HG03103 (cell line): ENCODE measurements around the gene DGKB.

ENCODE experiments used
- ATAC-seq: cut with Tn5 transposase; IDR thresholded peaks from one replicate; pipeline ENCODE4 v1.9.1; 2021; ENCODE audit warnings: low read depth; ENCODE audit not compliant: unreplicated experiment

The DGKB gene

DNA sequence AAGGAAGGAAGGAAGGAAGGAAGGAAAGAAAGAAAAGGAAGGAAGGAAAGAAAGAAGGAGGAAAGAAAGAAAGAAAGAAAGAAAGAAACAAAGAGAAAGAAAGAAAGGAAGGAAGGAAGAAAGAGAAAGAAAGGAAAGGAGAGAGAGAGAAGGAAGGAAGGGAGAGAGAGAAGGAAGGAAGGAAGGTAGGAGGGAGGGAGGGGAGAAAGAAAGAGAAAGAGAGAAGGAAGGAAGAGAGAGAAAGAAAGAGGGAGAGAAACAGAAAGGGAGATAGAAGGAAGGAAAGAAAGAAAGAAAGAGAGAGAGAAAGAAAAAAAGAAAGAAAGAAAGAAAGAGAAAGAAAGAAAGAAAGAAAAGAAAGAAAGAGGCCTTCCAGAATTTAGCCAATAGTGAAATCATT, 204.9 kb downstream of the DGKB start:
- ATAC-seq: no peak

DNA sequence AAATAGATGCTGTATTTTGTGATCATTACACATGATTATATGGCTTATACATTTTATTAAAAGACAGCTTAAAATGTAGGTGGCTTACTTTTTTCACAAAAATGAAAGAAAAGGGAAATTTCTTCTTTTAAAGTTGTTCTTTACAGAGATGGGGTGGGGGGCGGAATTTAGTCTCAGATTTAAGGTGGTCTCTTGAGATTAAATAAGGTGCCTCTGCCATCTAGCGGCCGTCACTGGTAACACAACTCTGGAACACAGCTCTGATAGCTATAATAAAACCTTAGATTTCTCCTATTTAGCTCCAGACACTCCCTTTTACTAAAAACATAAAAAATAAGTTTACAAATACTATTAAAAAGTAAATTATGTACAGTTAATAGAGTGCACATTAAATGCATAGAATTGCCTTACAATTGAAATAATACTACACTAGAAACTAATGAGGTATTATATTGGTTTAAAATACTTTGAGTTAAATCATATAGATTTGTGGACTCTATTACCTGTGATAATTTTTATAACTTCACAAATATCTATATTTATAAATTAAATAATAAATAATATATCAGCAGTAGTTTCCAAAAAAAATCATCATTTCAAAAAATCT, 210.9 kb downstream of the DGKB start:
- ATAC-seq: no peak

DNA sequence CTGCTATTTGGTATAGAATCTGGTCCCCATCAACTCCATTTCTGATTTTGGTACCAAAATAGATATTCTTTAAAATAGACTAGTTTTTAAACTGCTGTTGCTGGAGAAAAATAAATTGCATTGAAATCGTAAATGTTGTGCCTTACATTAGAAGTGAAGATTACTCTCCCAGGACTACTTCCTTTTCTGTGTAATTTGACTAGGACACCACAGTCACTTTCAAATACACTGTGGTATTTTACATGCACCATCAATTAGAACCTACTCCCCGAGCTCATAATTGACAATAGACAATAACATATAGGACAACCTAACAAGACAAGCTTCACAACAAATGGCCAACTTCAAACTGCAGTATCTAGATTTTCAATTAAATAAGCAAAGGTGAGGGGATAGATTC, 211.5 kb downstream of the DGKB start:
- ATAC-seq: no peak

DNA sequence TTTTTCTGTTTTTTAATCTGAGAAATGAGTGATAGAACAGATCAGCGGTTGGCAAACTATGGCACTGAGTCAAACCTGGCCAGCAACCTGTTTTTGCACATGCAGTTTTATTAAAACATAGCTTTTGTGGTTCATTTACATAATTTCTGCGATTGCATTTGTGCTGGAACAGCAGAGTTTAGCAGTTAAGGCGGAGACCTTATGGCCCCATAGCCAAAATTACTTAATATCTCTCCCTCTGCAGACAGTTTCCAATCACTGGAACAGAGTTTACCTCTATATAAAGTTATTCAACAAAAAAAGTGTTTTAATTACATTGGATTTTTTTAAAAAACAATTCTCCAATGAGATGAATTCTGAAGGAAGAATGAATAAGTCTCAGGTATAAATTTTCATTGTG, 212.1 kb downstream of the DGKB start:
- ATAC-seq: no peak

DNA sequence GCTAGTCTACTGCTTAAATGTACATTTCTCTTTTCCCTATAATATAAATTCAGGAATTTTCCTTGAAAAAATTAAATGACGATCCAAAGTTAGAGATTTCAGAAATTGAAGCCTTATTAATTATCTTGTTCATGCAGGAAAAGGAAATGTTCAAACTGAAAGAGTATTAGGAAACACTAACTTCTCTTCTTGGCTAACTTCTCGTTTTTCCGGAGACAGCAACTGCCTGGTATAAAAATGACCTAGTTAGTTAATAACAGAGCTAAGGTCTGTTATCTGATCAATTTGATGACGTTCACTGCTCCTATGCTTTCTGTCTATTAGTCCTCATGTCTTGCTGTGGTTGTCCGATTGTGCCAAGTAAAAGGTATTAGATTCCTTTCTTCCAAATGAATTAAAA, 212.5 kb downstream of the DGKB start:
- ATAC-seq: no peak

DNA sequence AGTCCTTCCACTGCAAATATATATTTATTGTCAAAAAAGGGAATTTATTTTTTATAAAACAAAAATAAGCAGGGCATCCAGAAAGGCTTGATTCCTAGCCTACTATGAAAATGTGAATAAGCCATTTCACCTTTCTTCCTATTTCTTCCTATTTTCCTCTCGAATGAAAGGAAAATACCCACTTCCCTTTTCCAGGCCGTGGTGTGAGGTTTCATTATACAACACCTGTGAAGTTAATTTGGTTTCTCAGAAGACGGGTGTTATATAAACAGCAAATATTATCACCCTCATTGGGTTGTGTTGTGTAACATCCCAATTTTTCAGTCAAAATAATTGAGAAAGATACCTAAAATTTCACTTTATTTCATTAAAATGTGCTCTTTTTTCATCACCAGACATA, 214.3 kb downstream of the DGKB start:
- ATAC-seq: no peak

DNA sequence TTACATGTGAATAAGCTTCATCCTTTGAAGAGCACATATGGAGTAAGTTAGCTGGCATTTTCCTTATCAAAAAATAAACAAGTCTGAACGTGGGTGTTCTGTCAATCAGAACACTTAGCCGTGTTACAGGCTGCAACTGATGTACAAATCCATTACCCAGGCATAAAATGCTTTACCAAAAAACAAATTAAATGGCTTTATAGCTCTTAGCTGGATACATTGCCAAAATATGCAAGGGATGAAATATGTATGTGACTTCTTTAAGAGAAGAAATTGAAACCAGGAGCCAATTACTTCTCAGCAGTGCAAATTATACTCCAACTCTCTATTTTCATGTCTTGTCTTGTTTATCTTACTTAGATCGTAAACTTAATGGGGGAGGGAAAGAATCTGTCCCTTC, 214.8 kb downstream of the DGKB start:
- ATAC-seq: no peak

DNA sequence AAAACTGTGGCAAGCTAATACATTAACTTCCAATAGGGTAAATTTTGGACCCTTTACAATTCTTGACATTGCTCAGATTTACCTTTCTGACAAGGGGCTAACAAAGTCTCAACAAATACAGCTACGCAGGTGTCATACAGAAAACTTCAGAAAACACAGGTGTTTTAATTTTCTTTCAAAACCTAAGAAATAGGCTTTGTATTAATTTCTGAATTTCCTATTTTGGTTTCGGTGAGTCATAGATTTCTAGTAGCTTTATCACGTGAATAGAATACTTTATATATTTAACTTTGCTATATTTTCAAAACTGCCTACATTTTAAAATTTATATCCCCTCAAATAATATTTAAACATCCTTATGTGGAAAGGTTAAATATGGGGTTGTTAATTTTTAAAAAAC, 215.3 kb downstream of the DGKB start:
- peak; percentile 45 for ATAC-seq

DNA sequence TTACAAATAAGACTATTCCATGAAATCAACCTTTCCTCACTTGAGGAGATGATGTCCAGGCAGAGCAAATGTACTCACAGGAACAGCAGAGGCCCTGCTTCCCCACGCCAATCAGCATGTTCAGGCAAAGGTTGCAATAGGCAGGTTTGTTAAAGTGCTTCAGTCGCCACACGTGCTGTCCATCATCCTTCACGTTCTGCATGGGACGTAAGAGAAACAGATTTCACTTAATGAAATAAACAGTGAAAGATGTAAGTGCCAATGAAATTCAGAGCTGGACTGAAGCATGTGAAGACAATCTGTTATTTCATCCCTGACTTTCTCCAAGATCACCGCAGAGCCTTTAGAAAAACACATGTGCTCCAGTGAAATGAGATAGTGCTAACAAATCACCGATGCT, 217.4 kb downstream of the DGKB start:
- no peak for ATAC-seq

DNA sequence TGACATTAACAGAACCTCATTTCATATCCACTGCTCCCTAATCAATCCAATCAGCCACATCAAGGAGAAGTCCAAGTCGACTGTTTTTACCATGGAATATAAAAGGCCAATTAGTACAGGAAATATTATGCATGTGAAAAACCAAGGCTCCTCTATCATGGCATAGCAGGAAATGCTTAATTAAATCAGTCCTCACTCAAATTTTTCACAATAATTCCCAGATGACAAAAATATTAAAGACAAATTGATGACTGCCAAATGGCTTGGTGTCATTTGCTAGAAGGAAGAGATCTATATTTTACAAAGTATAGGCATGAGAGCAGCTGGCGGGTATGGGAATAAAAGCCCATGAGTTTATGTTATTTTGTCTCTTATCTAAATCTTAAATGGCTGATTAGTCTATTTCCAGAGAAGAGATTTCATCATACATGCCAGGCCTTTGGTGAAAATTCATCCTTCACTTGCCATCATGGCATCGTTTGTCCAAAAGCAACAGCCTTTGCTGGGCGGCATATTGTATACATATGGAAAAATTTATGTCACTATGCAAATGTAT, 219.6 kb downstream of the DGKB start:
- no peak for ATAC-seq

DNA sequence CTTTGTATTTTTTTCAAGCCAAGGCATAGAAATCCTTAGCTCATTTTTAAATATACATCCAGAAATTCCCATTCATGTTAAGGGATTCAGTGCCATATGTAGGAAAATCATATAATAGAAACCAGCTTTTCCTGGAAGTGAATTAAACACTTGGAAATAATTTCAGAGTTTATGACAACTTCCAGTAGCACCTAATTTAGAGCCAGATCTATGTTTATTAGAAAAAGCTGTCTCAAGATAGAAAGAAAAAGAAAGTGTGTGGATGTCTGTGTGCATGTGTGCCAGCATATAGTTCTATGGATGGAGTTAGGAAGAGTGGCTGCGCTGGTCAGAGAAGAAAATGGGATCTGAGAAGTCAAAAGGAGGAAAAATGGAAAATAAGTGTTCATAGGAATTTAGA, 225.7 kb downstream of the DGKB start:
- no peak for ATAC-seq

DNA sequence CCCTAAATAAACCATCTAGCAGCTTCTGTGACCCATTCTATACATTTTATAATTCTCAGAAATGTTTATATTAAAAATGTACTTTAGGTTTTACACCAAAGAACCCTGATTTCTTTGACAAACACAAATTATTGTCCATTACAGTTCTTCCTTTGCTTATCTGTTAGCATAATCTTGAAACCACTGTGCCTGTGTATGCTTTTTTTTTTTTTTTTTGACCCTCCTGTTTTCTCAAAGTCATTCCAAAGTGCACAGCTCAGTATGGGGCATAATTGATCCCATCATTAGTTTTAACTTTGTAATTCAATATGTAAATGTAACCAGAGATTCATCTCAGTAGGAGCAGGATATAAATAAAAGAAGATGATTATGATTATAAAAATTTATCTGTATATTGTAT, 229.3 kb downstream of the DGKB start:
- no peak for ATAC-seq

DNA sequence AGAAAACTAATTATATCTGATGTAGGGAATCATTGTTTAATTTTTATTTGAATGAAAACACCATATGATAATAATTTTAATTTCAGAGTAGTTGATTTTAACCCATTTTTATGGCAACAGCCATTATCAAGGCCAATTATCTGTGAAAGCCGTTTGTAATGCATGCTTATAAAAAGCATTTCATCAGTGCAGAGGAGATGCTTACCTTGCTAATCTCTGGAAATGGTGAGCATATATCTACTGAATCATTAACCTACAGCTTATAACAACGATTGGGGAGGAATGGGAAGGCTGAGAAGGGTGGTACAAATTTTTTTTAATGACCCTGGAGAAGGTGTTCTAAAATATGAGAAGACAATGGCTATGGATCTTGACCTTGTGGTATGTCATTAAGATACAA, 235.6 kb downstream of the DGKB start:
- no peak for ATAC-seq

DNA sequence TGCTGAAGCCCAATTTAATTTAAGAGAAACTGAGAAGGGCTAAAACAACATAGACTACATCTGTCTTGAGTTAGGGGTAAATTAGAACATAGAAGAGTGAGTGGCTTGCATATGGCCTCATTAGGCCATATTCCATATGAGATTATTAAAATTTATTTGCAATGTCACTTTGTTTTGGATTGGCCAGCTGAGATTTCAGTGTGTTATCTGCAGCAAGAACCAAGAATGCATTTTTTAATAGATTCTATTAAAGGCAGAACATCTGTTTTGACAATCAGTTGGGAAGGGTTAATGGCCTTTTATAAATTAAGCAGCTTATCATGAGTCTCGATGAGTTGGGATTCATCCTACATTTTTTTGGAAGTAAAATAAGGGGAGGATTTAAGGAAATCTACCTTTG, 236.2 kb downstream of the DGKB start:
- no peak for ATAC-seq

DNA sequence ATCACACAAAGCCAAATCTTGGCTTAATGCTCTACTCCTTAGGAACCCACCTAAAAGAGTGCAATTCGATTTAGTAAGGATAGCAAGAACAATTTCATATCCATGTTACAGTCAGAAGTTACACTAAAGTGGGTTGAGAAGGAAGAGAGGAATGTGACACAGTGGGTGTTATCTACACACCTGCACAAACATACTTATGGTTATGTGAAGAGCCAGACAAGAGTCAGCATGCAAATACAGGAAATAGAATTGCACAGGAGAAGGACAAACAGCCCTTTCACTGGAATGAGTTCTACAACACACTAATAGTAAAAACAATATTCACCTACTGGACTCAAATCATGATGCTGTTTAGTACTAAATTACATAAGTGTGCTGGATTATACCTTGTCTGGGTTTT, 262.8 kb downstream of the DGKB start:
- ATAC-seq: no peak

DNA sequence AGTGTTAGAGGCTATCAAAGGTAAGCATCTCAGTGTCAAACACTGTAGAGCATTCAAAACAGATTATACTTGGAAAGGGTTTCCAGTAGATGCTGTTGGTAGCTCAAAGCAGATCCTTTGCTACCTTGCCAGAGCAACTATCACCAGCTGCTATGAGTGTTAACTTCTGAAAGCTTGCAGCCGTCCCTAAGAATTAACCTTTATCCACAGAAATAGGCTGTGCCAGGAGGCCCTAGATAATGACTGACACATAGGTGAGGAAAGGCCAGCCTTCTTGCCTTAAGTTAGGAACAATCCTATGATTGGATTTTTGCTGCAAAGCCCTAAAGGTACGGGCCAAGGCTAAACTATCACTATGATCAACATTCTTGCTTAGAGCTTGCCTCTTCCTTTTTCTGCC, 263.2 kb downstream of the DGKB start:
- ATAC-seq: no peak

DNA sequence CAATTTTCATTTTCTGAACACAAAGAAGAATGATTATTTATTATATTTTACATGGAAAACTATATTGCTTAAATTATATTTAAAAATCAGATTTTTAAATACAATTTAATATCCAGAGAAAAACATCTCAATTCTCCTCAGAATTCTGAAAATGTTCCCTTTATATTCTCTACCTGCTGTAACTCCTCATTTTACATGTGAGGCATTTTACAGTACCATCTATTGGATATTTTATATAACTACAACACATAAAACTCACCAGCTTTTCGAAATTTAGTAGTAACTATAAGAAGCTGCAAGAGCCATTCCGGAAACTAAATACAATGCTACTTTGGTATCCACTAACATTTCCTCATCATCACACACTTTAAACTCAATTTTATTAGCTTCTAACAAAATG, 264.6 kb downstream of the DGKB start:
- ATAC-seq: no peak

DNA sequence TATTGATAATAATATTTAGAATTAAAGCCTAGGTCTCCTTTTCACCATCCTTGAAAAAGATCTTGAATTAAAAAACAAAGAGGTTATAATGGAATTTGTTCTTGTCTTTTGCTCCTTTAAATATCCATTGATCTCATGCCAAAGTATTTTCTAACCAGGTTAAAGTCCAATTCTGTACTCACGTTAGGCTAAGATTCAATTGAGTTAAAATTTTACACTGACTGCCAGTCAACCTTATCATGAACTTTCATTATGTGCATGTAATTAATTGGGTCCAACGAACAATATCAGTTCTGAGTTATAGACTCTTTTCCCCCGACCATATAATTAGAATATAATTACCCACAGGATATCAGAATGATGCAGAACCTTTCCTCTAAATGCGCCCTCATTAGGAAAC, 266.6 kb downstream of the DGKB start:
- no peak for ATAC-seq

DNA sequence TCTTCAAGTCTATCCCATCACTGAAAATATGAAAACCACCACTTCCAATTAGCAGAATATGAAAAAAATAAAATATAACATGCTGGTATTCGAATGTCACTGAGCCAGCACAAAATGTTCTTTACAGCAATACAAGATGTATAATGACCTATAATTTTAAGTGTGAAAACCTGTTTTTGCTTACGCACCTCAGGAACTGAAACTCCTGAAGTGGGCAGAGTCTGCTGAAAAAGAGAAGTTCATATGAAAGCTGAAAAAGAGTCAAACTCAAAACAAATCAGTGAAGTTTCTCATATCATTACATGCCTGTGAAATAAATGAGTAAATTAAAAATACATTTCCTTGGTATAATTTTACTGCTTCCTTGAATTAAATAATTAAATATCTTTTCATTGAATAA, 272.5 kb downstream of the DGKB start:
- peak; percentile 64 for ATAC-seq

DNA sequence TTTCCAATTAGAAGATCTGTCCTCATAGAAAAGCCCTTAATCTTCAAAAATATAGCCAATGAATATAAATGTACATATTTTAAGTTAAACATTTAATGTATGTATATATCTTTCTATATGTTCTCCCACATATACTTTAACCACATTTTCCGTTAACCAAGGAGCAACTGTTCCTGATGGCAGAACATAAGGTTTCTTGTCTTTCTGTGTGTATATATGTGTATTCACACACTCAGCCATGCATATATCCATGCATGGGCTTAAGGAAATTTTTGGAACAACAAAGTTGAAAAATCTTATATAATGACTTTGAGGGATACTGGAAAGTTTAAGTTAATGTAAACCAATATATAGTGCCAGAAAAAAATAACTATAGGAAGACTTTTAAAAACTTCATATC, 274.0 kb downstream of the DGKB start:
- ATAC-seq: no peak

DNA sequence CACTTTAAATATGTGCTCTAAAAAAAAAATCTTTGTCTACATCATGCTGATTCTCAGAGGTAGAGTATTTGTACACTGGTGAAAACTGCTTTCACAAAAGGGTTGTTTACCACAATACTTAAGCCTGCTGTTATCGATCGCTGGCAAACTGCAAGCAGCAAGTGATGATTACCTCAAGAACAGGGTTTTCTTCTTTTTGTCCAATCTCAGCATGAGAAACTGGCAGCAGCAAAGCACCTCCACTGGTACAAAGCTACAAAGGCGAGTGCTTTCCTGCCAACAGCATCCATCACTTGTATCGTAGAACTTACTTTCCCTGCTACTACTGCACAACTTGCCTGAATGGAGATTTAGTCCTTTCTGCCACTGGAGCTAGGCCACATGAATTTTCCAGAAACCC, 276.5 kb downstream of the DGKB start:
- ATAC-seq: no peak

DNA sequence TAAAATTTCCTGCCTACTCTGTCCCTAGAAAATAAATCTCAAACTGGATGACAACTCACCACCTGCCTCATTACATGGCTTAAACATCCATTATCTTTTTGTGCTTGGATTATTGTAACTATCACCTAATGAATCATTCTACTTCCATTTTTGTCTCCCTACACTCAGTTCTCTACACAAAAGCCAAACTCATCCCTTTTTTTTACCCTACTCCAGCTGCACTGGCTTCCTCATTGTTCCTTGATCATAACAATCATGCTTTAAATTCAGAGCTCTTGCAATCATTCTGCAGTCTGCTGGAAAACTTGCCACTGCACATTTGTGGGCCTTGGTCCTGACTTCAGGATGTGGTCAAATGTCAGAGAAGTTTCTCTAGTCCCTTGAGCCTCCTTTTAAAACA, 280.0 kb downstream of the DGKB start:
- no peak for ATAC-seq

DNA sequence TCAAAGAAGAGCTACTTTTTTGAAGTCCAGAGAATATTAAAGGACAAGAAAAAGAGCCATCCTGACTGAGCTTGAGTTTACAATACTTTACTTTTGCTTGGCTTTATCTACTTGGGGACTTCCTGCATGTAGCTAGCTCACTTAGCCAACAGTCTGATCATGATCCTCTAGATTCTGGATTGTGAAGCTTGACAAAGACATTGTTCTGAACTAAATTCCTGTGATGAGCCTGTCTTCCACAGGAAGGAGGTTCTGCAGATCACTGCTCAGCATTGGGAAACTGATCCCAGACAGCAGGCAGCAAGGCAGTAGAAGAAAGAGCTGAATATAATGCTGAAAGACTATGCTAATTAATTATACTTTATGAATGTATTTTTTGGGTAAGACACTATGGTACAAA, 296.4 kb downstream of the DGKB start:
- ATAC-seq: no peak
